BLaER1 treated with 17β-estradiol and CSF1 and Interleukin-3, amounts not matched to agents 10 nM and 100 nM (cell line): ENCODE results near the gene AHNAK.
A peak's percentile ranks its signal among the peaks of the same experiment; 100 is the strongest.

ENCODE experiments used
- H3K27ac ChIP-seq, 11 experiments: shearing (Covaris generic); formaldehyde crosslinking; 2 replicates each; pipeline ENCODE4 v1.8.1; 2022
- H3K27me3 ChIP-seq, 11 experiments: shearing (Covaris generic); formaldehyde crosslinking; 2 replicates each; pipeline ENCODE4 v1.8.1; 2022
- H3K36me3 ChIP-seq, 11 experiments: shearing (Covaris generic); formaldehyde crosslinking; 2 replicates each; pipeline ENCODE4 v1.8.1; 2022
- H3K4me1 ChIP-seq, 10 experiments: shearing (Covaris generic); formaldehyde crosslinking; 2 replicates each; pipeline ENCODE4 v1.8.1; 2022
- H3K4me2 ChIP-seq, 11 experiments: shearing (Covaris generic); formaldehyde crosslinking; 2 replicates each; pipeline ENCODE4 v1.8.1; 2022
- H3K4me3 ChIP-seq, 10 experiments: shearing (Covaris generic); formaldehyde crosslinking; 2 replicates each; pipeline ENCODE4 v1.8.1; 2022
- H3K9ac ChIP-seq, 11 experiments: shearing (Covaris generic); formaldehyde crosslinking; 2 replicates each; pipeline ENCODE4 v1.8.1; 2022
- H3K9me3 ChIP-seq, 11 experiments: shearing (Covaris generic); formaldehyde crosslinking; replicated peaks in 1 of 11; 2 replicates each; pipeline ENCODE4 v1.8.1; 2022
- H4K20me1 ChIP-seq, 11 experiments: shearing (Covaris generic); formaldehyde crosslinking; 2 replicates each; pipeline ENCODE4 v1.8.1; 2022
- Cebpa-rat ChIP-seq, 11 experiments: shearing (Covaris generic); IDR thresholded peaks; 2 replicates each; pipeline ENCODE4 v1.8.1; 2022

The AHNAK gene

GRCh38 chr11:62402960-62403730, 143.5 kb downstream of the AHNAK start:
- no peak overlapping the region for H3K9ac ChIP-seq
- H3K4me3 ChIP-seq: no peak overlapping the region
- peak overlapping the region in 3 of 11 experiments; percentile 45 to 64 (median 55); a peak in 5 of 22 replicates for H3K4me2 ChIP-seq
- H3K9me3 ChIP-seq: no peaks in the 10 kb centered on the region
- TF ChIP-seq Cebpa-rat (IDR thresholded peaks at IDR 0.05): no peak
- peaks cover 10 to 32% (median 24%) of the 10 kb centered on the region in 10 experiments for H3K4me1 ChIP-seq
- H3K27me3 ChIP-seq: no peaks in the 10 kb centered on the region
- H3K27ac ChIP-seq: no peak overlapping the region
- no peaks in the 10 kb centered on the region for H3K36me3 ChIP-seq
- no peaks in the 10 kb centered on the region for H4K20me1 ChIP-seq

GRCh38 chr11:62402226-62402959, 144.2 kb downstream of the AHNAK start:
- no peaks in the 10 kb centered on the region for H3K9me3 ChIP-seq
- H3K27ac ChIP-seq: peak overlapping the region in 2 of 11 experiments; percentile 1 to 33; a peak in 4 of 22 replicates
- no peaks in the 10 kb centered on the region for H4K20me1 ChIP-seq
- peak overlapping the region in 9 of 11 experiments; percentile 21 to 64 (median 45); a peak in 14 of 22 replicates for H3K4me2 ChIP-seq
- H3K4me1 ChIP-seq: peaks cover 17 to 39% (median 31%) of the 10 kb centered on the region in 10 experiments
- no peaks in the 10 kb centered on the region for H3K36me3 ChIP-seq
- H3K4me3 ChIP-seq: no peak overlapping the region
- TF ChIP-seq Cebpa-rat (IDR thresholded peaks at IDR 0.05): no peak
- H3K27me3 ChIP-seq: no peaks in the 10 kb centered on the region
- H3K9ac ChIP-seq: no peak overlapping the region

- peak overlapping the region in 2 of 11 experiments; percentile 1 to 33; a peak in 4 of 22 replicates for H3K27ac ChIP-seq
- no peaks in the 10 kb centered on the region for H3K9me3 ChIP-seq
- no peak for TF ChIP-seq Cebpa-rat (IDR thresholded peaks at IDR 0.05)
- H4K20me1 ChIP-seq: no peaks in the 10 kb centered on the region
- no peaks in the 10 kb centered on the region for H3K36me3 ChIP-seq
- no peak overlapping the region for H3K9ac ChIP-seq
- peak overlapping the region in 8 of 11 experiments; percentile 21 to 64 (median 46); a peak in 12 of 22 replicates for H3K4me2 ChIP-seq
- H3K4me1 ChIP-seq: peaks cover 23 to 45% (median 36%) of the 10 kb centered on the region in 10 experiments
- H3K27me3 ChIP-seq: no peaks in the 10 kb centered on the region
- no peak overlapping the region for H3K4me3 ChIP-seq
These were observed 144.8 kb downstream of the AHNAK start for GRCh38 chr11:62401811-62402210.

GRCh38 chr11:62401356-62401755, 145.2 kb downstream of the AHNAK start:
- no peak for TF ChIP-seq Cebpa-rat (IDR thresholded peaks at IDR 0.05)
- Histone ChIP-seq H3K27ac (peak overlapping the region in 2 of 11 experiments; percentile 1 to 33; a peak in 2 of 22 replicates), H3K4me1 (peaks cover 27 to 49% (median 39%) of the 10 kb centered on the region in 10 experiments), H3K36me3 (no peaks in the 10 kb centered on the region), H3K27me3 (no peaks in the 10 kb centered on the region), H3K4me2 (peak overlapping the region in 3 of 11 experiments; percentile 47 to 64 (median 56); a peak in 5 of 22 replicates), H3K4me3 (no peak overlapping the region), H3K9ac (no peak overlapping the region), H3K9me3 (no peaks in the 10 kb centered on the region), H4K20me1 (no peaks in the 10 kb centered on the region)

- TF ChIP-seq Cebpa-rat (IDR thresholded peaks at IDR 0.05): no peak
- Histone ChIP-seq H3K9ac (no peak overlapping the region), H3K9me3 (no peaks in the 10 kb centered on the region), H3K4me1 (peaks cover 27 to 51% (median 39%) of the 10 kb centered on the region in 10 experiments), H4K20me1 (no peaks in the 10 kb centered on the region), H3K27me3 (no peaks in the 10 kb centered on the region), H3K27ac (peak overlapping the region in 1 of 11 experiments; percentile 77; a peak in 1 of 22 replicates), H3K36me3 (no peaks in the 10 kb centered on the region), H3K4me2 (no peak overlapping the region), H3K4me3 (no peak overlapping the region)
These were observed 145.8 kb downstream of the AHNAK start for GRCh38 chr11:62400760-62401159.

- Histone ChIP-seq H3K9me3 (no peaks in the 10 kb centered on the region), H3K4me2 (no peak overlapping the region), H3K36me3 (no peaks in the 10 kb centered on the region), H3K4me1 (peaks cover 27 to 53% (median 39%) of the 10 kb centered on the region in 10 experiments), H3K27me3 (no peaks in the 10 kb centered on the region), H3K9ac (0 out of 22 replicates have a peak overlapping the region, but pooled peaks of 1 of the 11 experiments have one; percentile 34), H3K4me3 (no peak overlapping the region), H3K27ac (peak overlapping the region in 3 of 11 experiments; percentile 53 to 82 (median 77); a peak in 7 of 22 replicates), H4K20me1 (no peaks in the 10 kb centered on the region)
- no peak for TF ChIP-seq Cebpa-rat (IDR thresholded peaks at IDR 0.05)
These were observed 146.3 kb downstream of the AHNAK start for GRCh38 chr11:62400281-62400680.

- Histone ChIP-seq H4K20me1 (no peaks in the 10 kb centered on the region), H3K27ac (peak overlapping the region in 8 of 11 experiments; percentile 9 to 82 (median 58); a peak in 8 of 22 replicates), H3K36me3 (no peaks in the 10 kb centered on the region), H3K4me2 (no peak overlapping the region), H3K4me3 (no peak overlapping the region), H3K9me3 (no peaks in the 10 kb centered on the region), H3K9ac (0 out of 22 replicates have a peak overlapping the region, but pooled peaks of 2 of the 11 experiments have one; percentile 4 to 34), H3K4me1 (peaks cover 27 to 57% (median 39%) of the 10 kb centered on the region in 10 experiments), H3K27me3 (no peaks in the 10 kb centered on the region)
- no peak for TF ChIP-seq Cebpa-rat (IDR thresholded peaks at IDR 0.05)
These were observed 146.7 kb downstream of the AHNAK start for GRCh38 chr11:62399878-62400266.

- H3K4me3 ChIP-seq: no peak overlapping the region
- peak overlapping the region in 2 of 11 experiments; percentile 4 to 70; a peak in 1 of 22 replicates for H3K9ac ChIP-seq
- no peaks in the 10 kb centered on the region for H3K36me3 ChIP-seq
- no peaks in the 10 kb centered on the region for H3K27me3 ChIP-seq
- H3K4me2 ChIP-seq: peak overlapping the region in 1 of 11 experiments; percentile 12; a peak in 4 of 22 replicates
- no peaks in the 10 kb centered on the region; a peak in 1 of 22 replicates for H4K20me1 ChIP-seq
- H3K9me3 ChIP-seq: no peaks in the 10 kb centered on the region
- H3K27ac ChIP-seq: peak overlapping the region in 9 of 11 experiments; percentile 9 to 82 (median 53); a peak in 13 of 22 replicates
- peaks cover 27 to 57% (median 39%) of the 10 kb centered on the region in 10 experiments for H3K4me1 ChIP-seq
- TF ChIP-seq Cebpa-rat (IDR thresholded peaks at IDR 0.05): no peak
These were observed 147.3 kb downstream of the AHNAK start for GRCh38 chr11:62399172-62399877.
